ENCODE results near the gene NOLC1.

The NOLC1 gene

GRCh38 chr10:102211615-102212299 lies 59.6 kb downstream of the NOLC1 start:
- FAIRE-seq, result no peak
